ENCODE measurements around the gene YTHDF1.

Gene YTHDF1

GRCh38 chr20:63208346-63208909 lies 7.5 kb downstream of the YTHDF1 start:
- DNase-seq (ENCODE audit: low read depth) = no peak

GRCh38 chr20:63206878-63207277 lies 9.1 kb downstream of the YTHDF1 start:
- no peak for DNase-seq (ENCODE audit: low read depth)

GRCh38 chr20:63205896-63206295 lies 10.0 kb downstream of the YTHDF1 start:
- DNase-seq (ENCODE audit: low read depth) = no peak

- DNase-seq (ENCODE audit: low read depth) = no peak
Measured at GRCh38 chr20:63204362-63204761, 11.6 kb downstream of the YTHDF1 start.

- no peak for DNase-seq (ENCODE audit: low read depth)
Measured at GRCh38 chr20:63202811-63203526, 13.0 kb downstream of the YTHDF1 start.

GRCh38 chr20:63202021-63202420 lies 13.9 kb downstream of the YTHDF1 start:
- no peak for DNase-seq (ENCODE audit: low read depth)

GRCh38 chr20:63198606-63199005 lies 17.3 kb downstream of the YTHDF1 start:
- no peak for DNase-seq (ENCODE audit: low read depth)

- no peak for DNase-seq (ENCODE audit: low read depth)
Measured at GRCh38 chr20:63196768-63197470, 19.0 kb downstream of the YTHDF1 start.

- DNase-seq (ENCODE audit: low read depth) = no peak
Measured at GRCh38 chr20:63194797-63195173, 21.1 kb downstream of the YTHDF1 start.

- no peak for DNase-seq (ENCODE audit: low read depth)
Measured at GRCh38 chr20:63194007-63194796, 21.7 kb downstream of the YTHDF1 start.

- no peak for DNase-seq (ENCODE audit: low read depth)
Measured at GRCh38 chr20:63192721-63193120, 23.2 kb downstream of the YTHDF1 start.

GRCh38 chr20:63191400-63191799 lies 24.5 kb downstream of the YTHDF1 start:
- no peak for DNase-seq (ENCODE audit: low read depth)

- no peak for DNase-seq (ENCODE audit: low read depth)
Measured at GRCh38 chr20:63190828-63191227, 25.1 kb downstream of the YTHDF1 start.

GRCh38 chr20:63189846-63190559 lies 25.9 kb downstream of the YTHDF1 start:
- no peak for DNase-seq (ENCODE audit: low read depth)

- DNase-seq (ENCODE audit: low read depth) = no peak
Measured at GRCh38 chr20:63189322-63189642, 26.6 kb downstream of the YTHDF1 start.

- no peak for DNase-seq (ENCODE audit: low read depth)
Measured at GRCh38 chr20:63188641-63189321, 27.1 kb downstream of the YTHDF1 start.

GRCh38 chr20:63188159-63188442 lies 27.8 kb downstream of the YTHDF1 start:
- no peak for DNase-seq (ENCODE audit: low read depth)

GRCh38 chr20:63187338-63188158 lies 28.4 kb downstream of the YTHDF1 start:
- DNase-seq (ENCODE audit: low read depth) = no peak

- no peak for DNase-seq (ENCODE audit: low read depth)
Measured at GRCh38 chr20:63186528-63187316, 29.2 kb downstream of the YTHDF1 start.

GRCh38 chr20:63186084-63186483 lies 29.8 kb downstream of the YTHDF1 start:
- DNase-seq (ENCODE audit: low read depth) = no peak
